ENCODE results near the gene UPP1.

Gene UPP1

GRCh38 chr7:48108959-48109847, 20.1 kb downstream of the UPP1 start:
- Histone ChIP-seq H3K4me1 (ENCODE audit: control insufficient read depth in 1 of 2, insufficient read depth in 1 of 2, low read depth in 1 of 2, low read length in 1 of 2) (peaks cover 8% of the 10 kb centered on the region in 2 experiments), H3K27ac (no peak overlapping the region), H3K9me3 (no peaks in the 10 kb centered on the region), H3K4me3 (ENCODE audit: low read depth in 1 of 2, low read length in 1 of 2) (no peak overlapping the region), H3K36me3 (peaks cover 54% of the 10 kb centered on the region), H3K27me3 (no peaks in the 10 kb centered on the region)
- no peak for TF ChIP-seq CTCF (IDR thresholded peaks at IDR 0.05)

- TF ChIP-seq CTCF (IDR thresholded peaks at IDR 0.05): peak; percentile 98
- H3K4me1 ChIP-seq (ENCODE audit: control insufficient read depth in 1 of 2, insufficient read depth in 1 of 2, low read depth in 1 of 2, low read length in 1 of 2): peaks cover 8% of the 10 kb centered on the region in 2 experiments
- H3K9me3 ChIP-seq: no peaks in the 10 kb centered on the region
- no peak overlapping the region for H3K4me3 ChIP-seq (ENCODE audit: low read depth in 1 of 2, low read length in 1 of 2)
- peaks cover 46% of the 10 kb centered on the region for H3K36me3 ChIP-seq
- H3K27ac ChIP-seq: no peak overlapping the region
- no peaks in the 10 kb centered on the region for H3K27me3 ChIP-seq
These were observed 21.0 kb downstream of the UPP1 start for GRCh38 chr7:48109848-48110663.

- Histone ChIP-seq H3K27ac (no peak overlapping the region), H3K36me3 (peaks cover 37% of the 10 kb centered on the region)
- no peak for TF ChIP-seq CTCF (IDR thresholded peaks at IDR 0.05)
These were observed 21.8 kb downstream of the UPP1 start for GRCh38 chr7:48110868-48111267.

GRCh38 chr7:48111596-48111995, 22.5 kb downstream of the UPP1 start:
- no peak overlapping the region for H3K27ac ChIP-seq
- no peak overlapping the region for H3K4me3 ChIP-seq (ENCODE audit: low read depth in 1 of 2, low read length in 1 of 2)
- no peak for TF ChIP-seq CTCF (IDR thresholded peaks at IDR 0.05)
- peaks cover 30% of the 10 kb centered on the region for H3K36me3 ChIP-seq
- no peaks in the 10 kb centered on the region for H3K27me3 ChIP-seq
- H3K9me3 ChIP-seq: no peaks in the 10 kb centered on the region
- H3K4me1 ChIP-seq (ENCODE audit: control insufficient read depth in 1 of 2, insufficient read depth in 1 of 2, low read depth in 1 of 2, low read length in 1 of 2): peaks cover 8% of the 10 kb centered on the region in 2 experiments

More at GRCh38 chr7:48110868-48111267, 21.8 kb downstream of the UPP1 start:
- H3K9me3 ChIP-seq: no peaks in the 10 kb centered on the region
- H3K4me1 ChIP-seq (ENCODE audit: control insufficient read depth in 1 of 2, insufficient read depth in 1 of 2, low read depth in 1 of 2, low read length in 1 of 2): peaks cover 8% of the 10 kb centered on the region in 2 experiments
- no peaks in the 10 kb centered on the region for H3K27me3 ChIP-seq
- no peak overlapping the region for H3K4me3 ChIP-seq (ENCODE audit: low read depth in 1 of 2, low read length in 1 of 2)

- Histone ChIP-seq H3K36me3 (peaks cover 20% of the 10 kb centered on the region), H3K4me1 (ENCODE audit: control insufficient read depth in 1 of 2, insufficient read depth in 1 of 2, low read depth in 1 of 2, low read length in 1 of 2) (peaks cover 8% of the 10 kb centered on the region in 2 experiments), H3K4me3 (ENCODE audit: low read depth in 1 of 2, low read length in 1 of 2) (no peak overlapping the region), H3K27me3 (no peaks in the 10 kb centered on the region), H3K27ac (no peak overlapping the region), H3K9me3 (no peaks in the 10 kb centered on the region)
- no peak for TF ChIP-seq CTCF (IDR thresholded peaks at IDR 0.05)
These were observed 23.5 kb downstream of the UPP1 start for GRCh38 chr7:48112401-48113165.

Measured in neutrophil (primary cell).